GM19395 (cell line): ENCODE results near the gene ARHGAP6.

Experiments
- ATAC-seq: cut with Tn5 transposase; IDR thresholded peaks from one replicate; pipeline ENCODE4 v1.9.1; 2021; ENCODE audit warnings: mild to moderate bottlenecking, moderate library complexity; ENCODE audit not compliant: unreplicated experiment

ARHGAP6 gene

DNA sequence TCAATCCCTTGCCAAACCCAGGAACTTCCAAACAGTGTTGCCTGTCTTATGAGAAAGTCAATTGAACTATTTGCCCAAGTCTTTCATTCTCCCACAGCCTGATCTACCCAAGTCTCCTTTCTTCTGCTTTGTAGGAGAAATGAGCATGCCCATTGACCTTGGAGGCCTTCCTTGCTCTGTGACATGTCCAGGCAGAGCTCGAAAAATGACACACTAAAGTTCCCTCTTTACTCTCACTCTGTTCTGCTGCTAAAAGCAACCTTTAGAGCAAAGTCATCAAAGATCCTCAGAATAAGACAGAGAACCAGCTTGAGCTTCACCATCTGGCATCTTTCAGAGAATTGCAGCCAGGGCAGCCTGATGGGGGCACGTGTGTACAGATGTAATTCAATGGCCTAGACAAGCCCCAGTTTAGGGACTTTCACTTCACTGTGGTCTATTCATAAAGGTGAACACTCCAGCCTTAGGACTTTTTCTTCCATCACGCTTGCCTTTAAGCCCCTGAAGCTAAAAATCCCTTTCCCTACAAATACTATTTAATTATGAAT lies 236.1 kb downstream of the ARHGAP6 start:
- ATAC-seq, result no peak

DNA sequence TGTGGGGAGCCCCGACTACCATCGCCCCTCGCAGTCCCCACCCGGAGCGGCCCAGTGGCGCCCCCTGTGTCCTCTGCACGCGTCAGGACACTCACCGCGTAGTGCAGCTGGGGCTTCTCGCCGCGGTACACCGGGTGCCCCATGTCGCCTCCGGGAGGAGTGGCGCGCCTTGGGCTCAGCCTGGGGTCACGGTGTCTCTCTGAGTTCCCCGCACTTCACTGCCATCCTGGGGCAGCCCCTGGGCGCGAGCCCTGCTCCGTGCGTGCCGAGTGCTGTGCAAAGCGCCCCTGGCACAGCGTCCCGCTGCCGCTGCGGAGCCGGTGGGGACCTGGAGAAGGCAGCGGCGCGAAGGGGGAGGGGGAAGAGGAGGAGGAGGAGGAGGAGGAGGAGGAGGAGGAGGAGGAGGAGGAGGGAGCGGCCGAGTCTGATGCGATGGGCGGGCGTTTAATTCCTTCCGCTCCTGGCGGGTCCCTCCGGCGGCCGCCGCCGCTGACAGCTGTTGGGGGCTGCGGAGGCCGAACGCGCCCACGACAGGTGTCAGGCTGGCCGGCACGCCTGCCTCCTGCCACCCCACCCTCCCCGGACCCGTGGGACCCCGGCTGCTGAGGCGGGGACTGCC lies 238.2 kb downstream of the ARHGAP6 start:
- peak; percentile 37 for ATAC-seq

- peak; percentile 9 for ATAC-seq
These were observed 238.8 kb downstream of the ARHGAP6 start for GRCh38 chrX:11426712-11427452.

DNA sequence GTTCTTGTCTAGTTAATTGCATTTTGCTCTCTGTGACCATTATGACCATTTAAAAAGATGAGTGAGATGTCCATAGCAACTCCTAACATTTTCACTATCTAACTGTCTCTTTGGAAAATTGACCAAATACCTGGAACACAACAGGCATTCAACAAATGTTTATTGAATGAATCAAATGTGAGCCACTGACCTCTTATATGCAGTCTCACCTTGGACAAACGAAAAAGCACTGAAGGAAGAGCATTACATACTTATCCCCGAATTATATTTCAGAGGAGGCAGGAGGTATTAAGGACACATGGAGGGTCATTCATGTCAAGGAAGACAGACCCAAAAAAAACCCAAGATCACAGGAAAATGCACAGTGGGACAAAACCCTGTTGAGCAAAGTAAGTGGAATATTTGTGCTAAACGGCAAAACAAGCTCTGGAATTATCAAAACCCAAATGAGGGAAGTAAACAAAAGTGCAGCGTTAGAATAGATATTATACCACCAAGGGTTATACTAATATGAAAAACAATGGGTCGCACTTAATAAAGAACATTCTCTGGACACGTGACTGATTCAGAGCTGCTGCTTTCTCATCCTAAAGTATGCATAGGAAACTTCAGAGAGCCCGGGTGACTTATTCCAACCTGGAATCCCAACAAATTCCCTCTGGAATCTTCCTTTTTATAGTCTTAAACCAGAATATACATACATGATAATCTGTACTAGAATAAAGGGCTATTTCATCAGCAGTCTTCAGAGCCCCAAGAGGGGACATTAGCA lies 240.6 kb downstream of the ARHGAP6 start:
- ATAC-seq, result no peak

GRCh38 chrX:11423949-11424348 lies 241.8 kb downstream of the ARHGAP6 start:
- ATAC-seq, result no peak

DNA sequence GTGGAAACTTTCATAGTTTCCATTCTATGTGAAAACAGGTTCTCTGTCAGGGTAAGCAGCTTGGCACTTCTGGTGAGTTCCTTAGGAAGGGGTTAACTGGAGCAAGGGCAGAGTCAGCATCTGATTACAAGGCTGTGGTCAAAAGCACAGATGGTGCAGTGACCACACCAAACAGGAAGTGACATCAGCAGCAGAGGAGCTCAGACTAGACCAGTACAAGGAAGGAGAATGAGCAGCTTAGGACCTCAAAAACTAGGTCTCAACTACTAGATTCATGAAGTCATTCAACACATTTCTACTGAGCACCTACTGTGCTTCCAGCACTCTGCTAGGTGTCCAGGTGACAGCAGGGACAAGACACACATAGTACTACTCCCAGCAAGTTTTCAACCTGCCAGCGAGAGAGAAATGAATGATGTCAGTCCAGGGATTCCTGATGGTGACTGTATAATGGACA lies 242.3 kb downstream of the ARHGAP6 start:
- ATAC-seq, result peak; percentile 84

GRCh38 chrX:11422525-11422857 lies 243.2 kb downstream of the ARHGAP6 start:
- no peak for ATAC-seq

- no peak for ATAC-seq
These were observed 243.8 kb downstream of the ARHGAP6 start for GRCh38 chrX:11421805-11422524.

GRCh38 chrX:11420851-11421250 lies 244.9 kb downstream of the ARHGAP6 start:
- ATAC-seq, result no peak

GRCh38 chrX:11419102-11419501 lies 246.6 kb downstream of the ARHGAP6 start:
- ATAC-seq, result no peak

- no peak for ATAC-seq
These were observed 249.1 kb downstream of the ARHGAP6 start for GRCh38 chrX:11416600-11416999.

- no peak for ATAC-seq
These were observed 251.6 kb downstream of the ARHGAP6 start for GRCh38 chrX:11414091-11414490.

- ATAC-seq, result no peak
These were observed 252.8 kb downstream of the ARHGAP6 start for GRCh38 chrX:11412715-11413623.

DNA sequence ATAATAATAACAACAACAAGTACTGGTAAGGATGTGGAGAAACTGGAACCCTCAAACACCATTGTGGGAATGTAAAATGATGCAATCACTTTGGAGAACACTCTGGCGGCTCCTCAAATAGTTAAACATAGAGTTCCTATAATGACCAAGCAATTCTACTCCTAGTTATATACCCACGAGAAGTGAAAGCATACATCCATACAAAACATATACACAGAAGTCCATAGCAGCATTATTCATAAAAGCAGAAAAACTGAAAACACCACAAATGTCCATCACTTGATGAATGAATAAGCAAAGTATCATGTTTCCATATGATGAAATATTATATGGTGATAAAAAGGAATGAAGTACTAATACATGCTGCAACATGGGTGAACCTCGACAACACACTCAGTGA lies 255.8 kb downstream of the ARHGAP6 start:
- ATAC-seq, result no peak

GRCh38 chrX:11408783-11409182 lies 256.9 kb downstream of the ARHGAP6 start:
- ATAC-seq, result no peak

DNA sequence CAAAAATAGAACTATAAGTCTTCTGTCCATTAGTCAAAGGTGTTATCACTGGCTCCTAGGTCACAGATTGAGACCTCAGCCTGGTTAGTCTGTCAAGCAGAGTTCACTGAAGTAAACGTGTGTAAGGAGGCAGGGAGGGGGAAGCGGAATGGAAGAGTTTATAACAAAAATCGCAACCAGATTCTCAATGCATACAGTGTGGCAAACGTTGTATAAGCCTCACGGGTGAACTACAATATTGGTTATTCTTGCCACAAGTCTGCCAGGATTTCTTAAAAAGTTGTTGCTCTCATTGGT lies 257.7 kb downstream of the ARHGAP6 start:
- no peak for ATAC-seq

- ATAC-seq, result no peak
These were observed 258.2 kb downstream of the ARHGAP6 start for GRCh38 chrX:11407331-11408108.

GRCh38 chrX:11406109-11406765 lies 259.5 kb downstream of the ARHGAP6 start:
- ATAC-seq, result no peak

- no peak for ATAC-seq
These were observed 262.1 kb downstream of the ARHGAP6 start for GRCh38 chrX:11403631-11404030.
